ENCODE data around the gene DCDC1.

Gene DCDC1

GRCh38 chr11:30921811-30922210 lies 447.7 kb downstream of the DCDC1 start:
- Histone ChIP-seq H3K4me3 (ENCODE audit: low read depth in 1 of 2, low read length in 2 of 2) (no peak overlapping the region), H3K27ac (ENCODE audit: low read length) (no peak overlapping the region), H3K36me3 (ENCODE audit: control insufficient read depth in 1 of 2, insufficient read depth in 2 of 2, low read length in 2 of 2) (no peaks in the 10 kb centered on the region), H3K27me3 (ENCODE audit: low read depth, low read length) (no peaks in the 10 kb centered on the region), H3K4me1 (ENCODE audit: control insufficient read depth in 1 of 2, insufficient read depth in 2 of 2, low read length in 2 of 2) (no peaks in the 10 kb centered on the region), H3K9me3 (ENCODE audit: control insufficient read depth in 1 of 2, low read length in 2 of 2) (no peaks in the 10 kb centered on the region)

GRCh38 chr11:30919389-30920152 lies 450.0 kb downstream of the DCDC1 start:
- H3K27me3 ChIP-seq (ENCODE audit: low read depth, low read length) = no peaks in the 10 kb centered on the region
- H3K9me3 ChIP-seq (ENCODE audit: control insufficient read depth in 1 of 2, low read length in 2 of 2) = no peaks in the 10 kb centered on the region
- H3K4me1 ChIP-seq (ENCODE audit: control insufficient read depth in 1 of 2, insufficient read depth in 2 of 2, low read length in 2 of 2) = no peaks in the 10 kb centered on the region
- no peak overlapping the region for H3K27ac ChIP-seq (ENCODE audit: low read length)
- H3K36me3 ChIP-seq (ENCODE audit: control insufficient read depth in 1 of 2, insufficient read depth in 2 of 2, low read length in 2 of 2) = no peaks in the 10 kb centered on the region
- H3K4me3 ChIP-seq (ENCODE audit: low read depth in 1 of 2, low read length in 2 of 2) = no peak overlapping the region

GRCh38 chr11:30917859-30918478 lies 451.6 kb downstream of the DCDC1 start:
- no peaks in the 10 kb centered on the region for H3K9me3 ChIP-seq (ENCODE audit: control insufficient read depth in 1 of 2, low read length in 2 of 2)
- no peak overlapping the region for H3K27ac ChIP-seq (ENCODE audit: low read length)
- H3K4me3 ChIP-seq (ENCODE audit: low read depth in 1 of 2, low read length in 2 of 2) = no peak overlapping the region
- no peaks in the 10 kb centered on the region for H3K27me3 ChIP-seq (ENCODE audit: low read depth, low read length)
- H3K4me1 ChIP-seq (ENCODE audit: control insufficient read depth in 1 of 2, insufficient read depth in 2 of 2, low read length in 2 of 2) = no peaks in the 10 kb centered on the region
- no peaks in the 10 kb centered on the region for H3K36me3 ChIP-seq (ENCODE audit: control insufficient read depth in 1 of 2, insufficient read depth in 2 of 2, low read length in 2 of 2)

GRCh38 chr11:30917266-30917665 lies 452.3 kb downstream of the DCDC1 start:
- H3K4me1 ChIP-seq (ENCODE audit: control insufficient read depth in 1 of 2, insufficient read depth in 2 of 2, low read length in 2 of 2) = no peaks in the 10 kb centered on the region
- no peak overlapping the region for H3K4me3 ChIP-seq (ENCODE audit: low read depth in 1 of 2, low read length in 2 of 2)
- H3K27me3 ChIP-seq (ENCODE audit: low read depth, low read length) = no peaks in the 10 kb centered on the region
- H3K27ac ChIP-seq (ENCODE audit: low read length) = no peak overlapping the region
- no peaks in the 10 kb centered on the region for H3K36me3 ChIP-seq (ENCODE audit: control insufficient read depth in 1 of 2, insufficient read depth in 2 of 2, low read length in 2 of 2)
- no peaks in the 10 kb centered on the region for H3K9me3 ChIP-seq (ENCODE audit: control insufficient read depth in 1 of 2, low read length in 2 of 2)

- Histone ChIP-seq H3K27me3 (ENCODE audit: low read depth, low read length) (no peaks in the 10 kb centered on the region), H3K9me3 (ENCODE audit: control insufficient read depth in 1 of 2, low read length in 2 of 2) (no peaks in the 10 kb centered on the region), H3K4me1 (ENCODE audit: control insufficient read depth in 1 of 2, insufficient read depth in 2 of 2, low read length in 2 of 2) (no peaks in the 10 kb centered on the region), H3K27ac (ENCODE audit: low read length) (no peak overlapping the region), H3K4me3 (ENCODE audit: low read depth in 1 of 2, low read length in 2 of 2) (no peak overlapping the region), H3K36me3 (ENCODE audit: control insufficient read depth in 1 of 2, insufficient read depth in 2 of 2, low read length in 2 of 2) (no peaks in the 10 kb centered on the region)
Observed at GRCh38 chr11:30916764-30917163, 452.8 kb downstream of the DCDC1 start.

GRCh38 chr11:30914143-30914762 lies 455.3 kb downstream of the DCDC1 start:
- Histone ChIP-seq H3K4me1 (ENCODE audit: control insufficient read depth in 1 of 2, insufficient read depth in 2 of 2, low read length in 2 of 2) (no peaks in the 10 kb centered on the region), H3K27ac (ENCODE audit: low read length) (no peak overlapping the region), H3K4me3 (ENCODE audit: low read depth in 1 of 2, low read length in 2 of 2) (no peak overlapping the region), H3K36me3 (ENCODE audit: control insufficient read depth in 1 of 2, insufficient read depth in 2 of 2, low read length in 2 of 2) (no peaks in the 10 kb centered on the region), H3K9me3 (ENCODE audit: control insufficient read depth in 1 of 2, low read length in 2 of 2) (no peaks in the 10 kb centered on the region), H3K27me3 (ENCODE audit: low read depth, low read length) (no peaks in the 10 kb centered on the region)

GRCh38 chr11:30911247-30911646 lies 458.3 kb downstream of the DCDC1 start:
- H3K27ac ChIP-seq (ENCODE audit: low read length) = no peak overlapping the region
- H3K4me3 ChIP-seq (ENCODE audit: low read depth in 1 of 2, low read length in 2 of 2) = no peak overlapping the region
- no peaks in the 10 kb centered on the region for H3K36me3 ChIP-seq (ENCODE audit: control insufficient read depth in 1 of 2, insufficient read depth in 2 of 2, low read length in 2 of 2)
- no peaks in the 10 kb centered on the region for H3K27me3 ChIP-seq (ENCODE audit: low read depth, low read length)
- no peaks in the 10 kb centered on the region for H3K9me3 ChIP-seq (ENCODE audit: control insufficient read depth in 1 of 2, low read length in 2 of 2)
- H3K4me1 ChIP-seq (ENCODE audit: control insufficient read depth in 1 of 2, insufficient read depth in 2 of 2, low read length in 2 of 2) = no peaks in the 10 kb centered on the region

GRCh38 chr11:30908857-30909256 lies 460.7 kb downstream of the DCDC1 start:
- H3K4me1 ChIP-seq (ENCODE audit: control insufficient read depth in 1 of 2, insufficient read depth in 2 of 2, low read length in 2 of 2) = no peaks in the 10 kb centered on the region
- H3K27ac ChIP-seq (ENCODE audit: low read length) = no peak overlapping the region
- no peaks in the 10 kb centered on the region for H3K36me3 ChIP-seq (ENCODE audit: control insufficient read depth in 1 of 2, insufficient read depth in 2 of 2, low read length in 2 of 2)
- no peaks in the 10 kb centered on the region for H3K9me3 ChIP-seq (ENCODE audit: control insufficient read depth in 1 of 2, low read length in 2 of 2)
- H3K27me3 ChIP-seq (ENCODE audit: low read depth, low read length) = no peaks in the 10 kb centered on the region
- H3K4me3 ChIP-seq (ENCODE audit: low read depth in 1 of 2, low read length in 2 of 2) = no peak overlapping the region

- Histone ChIP-seq H3K4me1 (ENCODE audit: control insufficient read depth in 1 of 2, insufficient read depth in 2 of 2, low read length in 2 of 2) (no peaks in the 10 kb centered on the region), H3K27me3 (ENCODE audit: low read depth, low read length) (no peaks in the 10 kb centered on the region), H3K9me3 (ENCODE audit: control insufficient read depth in 1 of 2, low read length in 2 of 2) (no peaks in the 10 kb centered on the region), H3K36me3 (ENCODE audit: control insufficient read depth in 1 of 2, insufficient read depth in 2 of 2, low read length in 2 of 2) (no peaks in the 10 kb centered on the region), H3K4me3 (ENCODE audit: low read depth in 1 of 2, low read length in 2 of 2) (no peak overlapping the region), H3K27ac (ENCODE audit: low read length) (no peak overlapping the region)
Observed at GRCh38 chr11:30908272-30908671, 461.3 kb downstream of the DCDC1 start.

GRCh38 chr11:30902929-30903328 lies 466.6 kb downstream of the DCDC1 start:
- H3K27me3 ChIP-seq (ENCODE audit: low read depth, low read length) = no peaks in the 10 kb centered on the region
- no peaks in the 10 kb centered on the region for H3K4me1 ChIP-seq (ENCODE audit: control insufficient read depth in 1 of 2, insufficient read depth in 2 of 2, low read length in 2 of 2)
- no peak overlapping the region for H3K27ac ChIP-seq (ENCODE audit: low read length)
- no peaks in the 10 kb centered on the region for H3K36me3 ChIP-seq (ENCODE audit: control insufficient read depth in 1 of 2, insufficient read depth in 2 of 2, low read length in 2 of 2)
- H3K9me3 ChIP-seq (ENCODE audit: control insufficient read depth in 1 of 2, low read length in 2 of 2) = no peaks in the 10 kb centered on the region
- no peak overlapping the region for H3K4me3 ChIP-seq (ENCODE audit: low read depth in 1 of 2, low read length in 2 of 2)

- Histone ChIP-seq H3K4me3 (ENCODE audit: low read depth in 1 of 2, low read length in 2 of 2) (no peak overlapping the region), H3K4me1 (ENCODE audit: control insufficient read depth in 1 of 2, insufficient read depth in 2 of 2, low read length in 2 of 2) (no peaks in the 10 kb centered on the region), H3K27ac (ENCODE audit: low read length) (no peak overlapping the region), H3K36me3 (ENCODE audit: control insufficient read depth in 1 of 2, insufficient read depth in 2 of 2, low read length in 2 of 2) (no peaks in the 10 kb centered on the region), H3K27me3 (ENCODE audit: low read depth, low read length) (no peaks in the 10 kb centered on the region), H3K9me3 (ENCODE audit: control insufficient read depth in 1 of 2, low read length in 2 of 2) (no peaks in the 10 kb centered on the region)
Observed at GRCh38 chr11:30895046-30895445, 474.5 kb downstream of the DCDC1 start.
